Measurements from ENCODE around the gene MACROD2.

DNA sequence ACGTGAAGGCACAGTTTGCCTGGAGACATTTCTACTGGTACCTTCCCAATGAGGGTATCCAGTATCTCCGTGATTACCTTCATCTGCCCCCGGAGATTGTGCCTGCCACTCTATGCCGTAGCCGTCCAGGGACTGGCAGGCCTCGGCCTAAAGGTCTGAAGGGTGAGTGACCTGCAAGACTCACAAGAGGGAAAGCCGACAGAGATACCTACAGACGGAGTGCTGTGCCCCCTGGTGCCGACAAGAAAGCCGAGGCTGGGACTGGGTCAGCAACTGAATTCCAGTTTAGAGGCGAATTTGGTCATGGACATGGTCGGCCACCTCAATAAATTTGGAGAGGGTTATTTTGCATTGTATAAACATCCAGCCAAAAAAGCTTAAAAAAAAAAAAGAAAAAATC lies 762.4 kb downstream of the MACROD2 start:
- TF ChIP-seq, protein P1, sequence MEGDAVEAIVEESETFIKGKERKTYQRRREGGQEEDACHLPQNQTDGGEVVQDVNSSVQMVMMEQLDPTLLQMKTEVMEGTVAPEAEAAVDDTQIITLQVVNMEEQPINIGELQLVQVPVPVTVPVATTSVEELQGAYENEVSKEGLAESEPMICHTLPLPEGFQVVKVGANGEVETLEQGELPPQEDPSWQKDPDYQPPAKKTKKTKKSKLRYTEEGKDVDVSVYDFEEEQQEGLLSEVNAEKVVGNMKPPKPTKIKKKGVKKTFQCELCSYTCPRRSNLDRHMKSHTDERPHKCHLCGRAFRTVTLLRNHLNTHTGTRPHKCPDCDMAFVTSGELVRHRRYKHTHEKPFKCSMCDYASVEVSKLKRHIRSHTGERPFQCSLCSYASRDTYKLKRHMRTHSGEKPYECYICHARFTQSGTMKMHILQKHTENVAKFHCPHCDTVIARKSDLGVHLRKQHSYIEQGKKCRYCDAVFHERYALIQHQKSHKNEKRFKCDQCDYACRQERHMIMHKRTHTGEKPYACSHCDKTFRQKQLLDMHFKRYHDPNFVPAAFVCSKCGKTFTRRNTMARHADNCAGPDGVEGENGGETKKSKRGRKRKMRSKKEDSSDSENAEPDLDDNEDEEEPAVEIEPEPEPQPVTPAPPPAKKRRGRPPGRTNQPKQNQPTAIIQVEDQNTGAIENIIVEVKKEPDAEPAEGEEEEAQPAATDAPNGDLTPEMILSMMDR (conservative IDR thresholded peaks at IDR 0.05; ENCODE audit: low read depth in 2 of 2) = peak; percentile 36 to 75
- TF ChIP-seq CREB1 (CRISPR knock-in tag; IDR thresholded peaks at IDR 0.05; ENCODE audit: low read depth) = no peak
- TF ChIP-seq, protein P2, sequence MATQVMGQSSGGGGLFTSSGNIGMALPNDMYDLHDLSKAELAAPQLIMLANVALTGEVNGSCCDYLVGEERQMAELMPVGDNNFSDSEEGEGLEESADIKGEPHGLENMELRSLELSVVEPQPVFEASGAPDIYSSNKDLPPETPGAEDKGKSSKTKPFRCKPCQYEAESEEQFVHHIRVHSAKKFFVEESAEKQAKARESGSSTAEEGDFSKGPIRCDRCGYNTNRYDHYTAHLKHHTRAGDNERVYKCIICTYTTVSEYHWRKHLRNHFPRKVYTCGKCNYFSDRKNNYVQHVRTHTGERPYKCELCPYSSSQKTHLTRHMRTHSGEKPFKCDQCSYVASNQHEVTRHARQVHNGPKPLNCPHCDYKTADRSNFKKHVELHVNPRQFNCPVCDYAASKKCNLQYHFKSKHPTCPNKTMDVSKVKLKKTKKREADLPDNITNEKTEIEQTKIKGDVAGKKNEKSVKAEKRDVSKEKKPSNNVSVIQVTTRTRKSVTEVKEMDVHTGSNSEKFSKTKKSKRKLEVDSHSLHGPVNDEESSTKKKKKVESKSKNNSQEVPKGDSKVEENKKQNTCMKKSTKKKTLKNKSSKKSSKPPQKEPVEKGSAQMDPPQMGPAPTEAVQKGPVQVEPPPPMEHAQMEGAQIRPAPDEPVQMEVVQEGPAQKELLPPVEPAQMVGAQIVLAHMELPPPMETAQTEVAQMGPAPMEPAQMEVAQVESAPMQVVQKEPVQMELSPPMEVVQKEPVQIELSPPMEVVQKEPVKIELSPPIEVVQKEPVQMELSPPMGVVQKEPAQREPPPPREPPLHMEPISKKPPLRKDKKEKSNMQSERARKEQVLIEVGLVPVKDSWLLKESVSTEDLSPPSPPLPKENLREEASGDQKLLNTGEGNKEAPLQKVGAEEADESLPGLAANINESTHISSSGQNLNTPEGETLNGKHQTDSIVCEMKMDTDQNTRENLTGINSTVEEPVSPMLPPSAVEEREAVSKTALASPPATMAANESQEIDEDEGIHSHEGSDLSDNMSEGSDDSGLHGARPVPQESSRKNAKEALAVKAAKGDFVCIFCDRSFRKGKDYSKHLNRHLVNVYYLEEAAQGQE (IDR thresholded peaks at IDR 0.05; ENCODE audit: unreplicated experiment) = no peak
- no peak for TF ChIP-seq EZH2 (IDR thresholded peaks at IDR 0.05; ENCODE audit: low read depth, unreplicated experiment)
- TF ChIP-seq POLR2AphosphoS5 (IDR thresholded peaks at IDR 0.05; ENCODE audit: low read depth) = no peak

All from GM23338 (cell line).